GM21360 (cell line): ENCODE data around the gene SEPTIN1.

Source experiments
- ATAC-seq: cut with Tn5 transposase; IDR thresholded peaks from one replicate; pipeline ENCODE4 v1.9.1; 2021; ENCODE audit warnings: mild to moderate bottlenecking, moderate library complexity; ENCODE audit not compliant: unreplicated experiment

SEPTIN1 gene

DNA sequence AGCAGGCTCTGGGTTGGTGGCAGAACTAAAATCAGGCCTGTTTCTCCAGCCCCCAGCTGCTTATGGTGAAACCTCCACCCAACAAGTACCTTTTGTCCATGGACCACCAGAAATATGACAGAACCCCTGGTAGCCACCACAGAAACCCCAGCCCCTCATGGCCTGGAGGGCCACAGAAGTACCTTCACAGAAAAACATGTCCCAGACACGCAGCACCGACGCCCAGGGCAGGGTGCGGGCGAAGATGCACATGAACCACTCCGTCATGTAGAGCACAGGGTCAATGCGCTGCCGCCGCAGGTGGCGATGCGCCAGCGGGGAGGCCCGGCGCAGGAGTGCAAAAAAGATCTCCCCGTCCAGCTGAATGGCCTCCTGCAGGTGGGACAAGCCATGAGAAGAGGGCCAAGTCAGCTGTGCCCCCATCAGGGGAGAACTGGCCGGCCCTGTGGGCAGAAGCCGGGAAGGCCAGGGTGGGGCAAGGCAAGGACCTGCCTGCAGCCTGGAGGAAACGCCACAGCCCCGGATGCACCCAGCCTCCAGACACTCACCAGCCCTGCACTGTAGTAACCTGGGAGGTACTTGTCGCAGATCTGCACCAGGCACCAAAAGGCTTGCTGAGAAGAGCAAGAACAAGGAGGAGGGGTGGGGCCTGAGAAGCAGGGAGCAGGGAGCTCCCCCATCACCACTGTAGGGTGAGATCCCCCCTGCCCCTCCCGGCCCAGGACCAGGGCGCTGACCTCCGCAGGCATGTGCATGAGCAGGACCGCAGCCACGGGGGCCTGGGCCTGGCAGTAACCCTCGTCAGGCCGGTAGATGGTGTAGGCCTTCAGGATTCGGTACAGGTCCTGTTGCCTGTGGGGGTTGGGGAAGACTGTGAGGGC lies 23.1 kb downstream of the SEPTIN1 start:
- no peak for ATAC-seq

DNA sequence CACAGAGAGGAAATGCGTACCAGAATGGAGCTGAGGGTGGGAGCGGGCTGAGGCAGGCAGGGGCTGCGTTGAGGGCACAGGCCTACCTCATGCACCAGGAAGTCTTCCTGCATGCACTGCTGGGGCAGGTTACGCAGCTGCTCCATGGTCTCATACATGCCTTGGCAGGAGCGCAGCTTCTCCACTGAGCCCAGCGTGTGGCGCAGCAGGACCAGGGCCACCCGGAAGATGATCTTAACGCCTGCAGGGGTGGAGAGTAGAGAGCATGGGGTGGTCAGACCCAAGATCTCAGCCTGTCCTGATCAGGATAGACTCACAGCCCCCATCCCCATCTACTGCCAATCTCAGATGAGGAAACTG lies 23.8 kb downstream of the SEPTIN1 start:
- no peak for ATAC-seq

DNA sequence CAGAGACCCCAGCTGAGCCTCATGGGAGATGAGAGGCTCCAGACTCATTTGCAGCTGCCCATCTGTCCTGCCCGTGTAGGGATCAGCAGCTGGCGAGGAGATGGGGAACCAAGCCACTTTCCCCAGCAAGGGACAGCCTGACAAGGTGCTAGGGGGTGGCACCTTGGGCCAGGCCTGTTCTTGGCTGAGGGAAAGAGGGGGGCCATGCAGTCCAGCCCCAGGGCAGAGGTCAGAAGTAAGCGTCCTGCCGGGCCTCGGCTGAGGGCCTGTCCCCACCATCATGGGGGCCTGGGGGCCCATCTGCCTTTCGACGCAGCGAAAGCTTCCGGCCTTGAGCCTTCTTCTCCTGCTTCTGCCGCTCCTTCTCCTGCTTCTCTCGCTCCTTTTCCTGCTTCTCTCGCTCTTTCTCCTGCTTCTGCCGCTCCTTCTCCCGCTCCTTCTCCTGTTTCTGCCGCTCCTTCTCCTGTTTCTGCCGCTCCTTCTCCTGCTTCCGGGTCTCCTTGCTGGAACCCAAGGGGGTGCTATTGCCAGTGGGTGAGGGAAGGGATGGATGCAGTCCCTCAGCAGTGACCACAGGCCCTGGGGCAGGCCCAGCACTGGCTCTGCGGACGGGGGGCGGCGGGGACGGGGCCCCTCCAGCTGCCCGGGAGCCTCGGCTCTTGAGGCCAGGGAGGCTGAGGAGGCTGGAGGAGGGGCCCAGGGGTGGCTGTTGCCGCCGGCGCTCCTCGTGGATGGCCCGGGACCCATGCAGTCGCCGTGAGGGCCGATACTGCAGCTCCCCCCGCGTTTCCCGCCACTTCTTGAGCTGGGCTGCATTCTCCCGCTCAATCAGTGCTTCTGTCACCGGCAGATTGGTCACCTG lies 24.4 kb downstream of the SEPTIN1 start:
- ATAC-seq: no peak

DNA sequence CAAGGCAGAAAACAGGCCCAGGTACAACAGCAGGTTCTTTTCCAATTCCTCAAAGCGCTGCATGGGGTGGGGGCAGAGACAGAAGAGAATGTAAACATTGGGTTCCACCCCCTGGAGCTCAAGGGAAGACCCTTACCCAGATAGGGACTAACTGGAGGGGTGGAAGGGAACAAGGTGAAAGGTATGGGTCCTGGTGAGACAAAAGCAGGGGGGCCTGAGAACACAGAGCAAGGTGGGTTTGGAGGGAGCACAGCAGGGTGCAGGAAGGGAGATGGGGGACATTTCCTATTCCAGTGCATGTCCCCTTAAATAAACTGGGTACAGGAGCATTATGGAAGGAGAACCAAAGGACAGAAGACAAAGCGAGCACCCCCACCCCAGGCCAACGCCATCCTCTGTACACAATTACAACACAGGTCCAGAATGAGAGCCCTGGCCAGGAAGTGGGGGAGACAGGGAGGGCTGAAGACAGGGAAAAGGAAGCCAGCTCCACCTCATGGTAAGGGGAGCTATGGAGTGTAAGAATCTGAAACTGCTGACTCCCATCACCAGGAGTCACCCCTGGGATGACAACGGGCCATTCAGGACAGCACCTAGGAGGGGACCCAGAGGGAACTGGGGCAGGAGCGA lies 25.2 kb downstream of the SEPTIN1 start:
- ATAC-seq: no peak

DNA sequence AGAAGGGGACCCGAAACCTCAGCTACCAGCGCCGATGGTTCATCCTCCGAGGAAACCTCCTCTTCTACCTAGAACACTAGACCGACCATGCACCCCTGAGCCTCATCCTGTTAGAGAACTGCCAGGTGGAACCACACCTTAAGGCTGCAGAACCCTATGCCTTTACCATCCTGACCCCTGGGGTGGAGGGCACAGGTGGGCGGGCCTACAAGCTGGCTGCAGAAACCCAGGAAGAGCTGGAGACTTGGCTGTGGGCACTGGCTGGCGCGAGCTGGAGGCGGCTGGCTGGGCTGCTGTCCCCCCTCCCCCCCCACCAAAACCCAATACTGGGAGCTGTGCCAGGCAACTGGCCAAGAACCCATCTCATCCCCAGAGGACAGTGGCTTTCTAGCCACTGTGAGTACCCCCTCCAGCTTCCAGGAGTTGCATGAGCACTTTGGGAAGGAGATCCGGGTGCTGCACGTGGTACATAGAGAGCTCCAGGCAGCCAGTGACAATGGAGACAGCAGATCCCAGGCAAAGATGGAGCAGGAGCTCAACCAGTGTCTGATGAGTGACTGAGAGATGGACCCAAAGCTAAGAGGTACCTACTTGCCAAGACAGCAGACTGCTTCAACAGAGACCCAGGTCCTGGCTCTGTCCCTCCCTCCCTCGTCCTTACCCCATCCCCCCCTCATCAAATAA lies 25.8 kb downstream of the SEPTIN1 start:
- no peak for ATAC-seq

DNA sequence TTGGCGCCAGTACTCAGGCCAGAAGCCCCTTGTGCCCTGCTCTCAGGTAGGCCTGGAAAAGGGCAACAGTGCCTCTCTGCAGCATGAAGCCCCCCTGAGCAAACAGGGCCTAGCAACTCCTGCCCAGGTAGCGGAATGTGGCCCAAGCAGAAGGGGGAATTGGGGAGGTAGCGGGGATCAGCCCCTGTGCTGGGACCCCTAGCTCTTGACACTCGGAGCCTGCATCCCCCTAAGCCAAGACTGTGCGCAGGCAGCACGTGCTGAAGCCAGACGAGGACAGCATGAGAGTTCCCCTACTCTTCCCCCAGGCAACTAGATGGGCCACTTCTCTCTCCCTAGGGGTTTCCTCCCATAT lies 26.4 kb downstream of the SEPTIN1 start:
- no peak for ATAC-seq

DNA sequence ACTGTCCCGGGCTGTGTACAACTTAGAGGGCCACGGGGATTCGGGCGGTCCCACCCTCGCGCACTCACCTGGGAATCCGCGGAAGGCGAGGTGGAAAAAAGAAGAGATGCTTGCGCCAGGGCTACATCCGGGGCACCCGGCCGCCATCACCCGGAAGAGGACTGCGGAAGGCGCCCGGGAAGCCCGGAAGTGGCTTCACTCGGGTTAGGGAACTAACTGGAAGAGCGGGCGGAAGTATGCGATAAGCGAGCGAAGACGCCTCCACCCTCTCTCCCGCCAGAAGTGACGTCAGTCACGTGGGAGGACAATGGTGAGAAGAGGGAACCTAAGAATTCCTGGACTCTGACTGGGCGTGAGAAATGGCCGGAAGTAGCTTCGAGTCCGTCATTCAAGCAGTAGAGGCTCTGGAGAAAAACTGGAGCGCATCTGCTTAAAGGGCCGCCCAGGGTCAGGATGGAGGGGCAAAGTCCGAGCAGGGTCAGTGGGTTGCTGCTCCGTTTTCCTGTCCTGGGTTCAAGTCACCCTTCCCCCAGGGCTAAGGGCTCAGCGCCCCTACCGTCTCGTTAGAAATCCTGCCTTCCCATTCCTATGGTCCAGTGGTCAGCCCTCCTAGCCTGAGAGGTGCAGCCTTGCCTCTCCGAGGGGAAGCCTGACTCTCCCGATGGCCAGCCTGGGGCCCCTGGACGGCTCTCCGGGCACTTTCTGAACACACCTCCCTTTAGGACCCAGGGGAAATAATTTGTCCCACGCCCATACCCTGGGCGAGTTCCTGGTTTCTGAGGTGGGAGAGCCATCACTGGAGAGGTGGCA lies 27.0 kb downstream of the SEPTIN1 start, which contains the start of gene CD2BP2:
Gene CD2BP2, minus strand, starts transcription at position 165 of the 810 bp plus-strand sequence. CDS start 627 bp downstream, outside the sequence.
- peak; percentile 56 for ATAC-seq

DNA sequence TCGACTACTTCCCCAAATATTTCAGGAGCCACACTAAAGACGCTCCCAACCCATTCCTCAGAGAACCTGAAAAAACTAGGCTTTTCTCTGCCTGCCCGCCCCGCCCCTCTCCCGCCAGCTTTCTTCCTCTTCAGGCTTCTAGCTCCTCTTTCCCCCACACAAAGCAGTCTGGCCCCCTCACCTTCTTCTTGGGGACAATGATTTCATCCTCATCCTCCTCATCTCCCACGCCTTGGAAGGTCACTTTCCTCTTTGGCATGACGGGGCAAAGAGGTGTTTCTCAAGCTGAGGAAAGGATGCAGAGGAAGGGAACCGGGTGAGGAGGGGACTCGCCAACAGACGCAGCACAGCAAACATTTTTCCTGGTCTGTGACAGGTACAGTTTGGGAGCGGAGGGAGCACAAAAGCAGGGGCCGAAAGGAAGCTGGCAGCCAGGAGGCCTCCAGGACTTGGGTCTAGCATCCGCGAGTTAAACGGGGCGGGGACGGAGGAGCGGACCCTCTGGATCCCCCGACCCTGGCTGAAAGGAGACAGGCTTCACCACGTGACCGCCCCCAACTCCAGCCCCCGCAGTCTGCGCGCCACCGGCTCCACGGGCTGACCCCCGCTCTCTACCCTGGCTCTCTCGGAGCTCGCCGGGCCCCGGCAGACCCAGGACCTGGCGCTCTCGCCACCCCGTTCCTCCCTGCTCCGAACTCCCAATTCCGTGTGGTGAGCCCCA lies 27.8 kb downstream of the SEPTIN1 start:
- ATAC-seq: peak; percentile 17

DNA sequence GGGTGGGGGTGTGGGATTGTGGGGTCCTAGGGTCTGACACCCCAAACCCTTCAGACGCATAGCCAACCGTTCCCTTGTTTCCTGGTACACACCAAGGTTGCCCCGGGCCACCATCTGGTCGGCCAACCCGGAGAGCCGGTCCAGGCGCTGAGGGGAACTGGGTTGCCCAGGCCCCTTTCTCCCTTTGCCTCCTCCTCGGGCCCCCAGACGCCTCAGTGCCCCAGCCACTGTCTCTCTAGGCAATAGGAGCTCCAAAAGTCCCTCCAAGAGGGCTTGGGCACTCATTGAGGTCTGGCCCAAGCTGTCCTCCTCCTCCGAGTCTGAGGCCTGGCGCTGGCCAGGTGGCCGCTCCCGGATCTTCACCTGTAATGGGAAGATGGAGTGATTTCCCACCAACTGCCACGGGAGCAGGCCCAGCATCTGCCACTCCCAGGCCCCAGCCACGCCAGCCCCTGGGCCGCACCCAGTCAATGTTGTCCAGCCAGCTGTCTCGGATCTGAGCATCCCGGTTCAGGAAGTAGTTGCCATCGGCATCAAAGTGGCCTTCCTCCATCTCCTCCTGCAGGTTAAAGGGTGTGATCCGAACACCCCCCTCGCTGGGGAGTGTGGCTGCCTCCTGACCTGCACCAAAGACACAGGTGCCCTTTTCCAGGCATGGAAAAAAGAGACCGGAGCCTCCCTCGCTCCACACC lies 28.8 kb downstream of the SEPTIN1 start:
- no peak for ATAC-seq

DNA sequence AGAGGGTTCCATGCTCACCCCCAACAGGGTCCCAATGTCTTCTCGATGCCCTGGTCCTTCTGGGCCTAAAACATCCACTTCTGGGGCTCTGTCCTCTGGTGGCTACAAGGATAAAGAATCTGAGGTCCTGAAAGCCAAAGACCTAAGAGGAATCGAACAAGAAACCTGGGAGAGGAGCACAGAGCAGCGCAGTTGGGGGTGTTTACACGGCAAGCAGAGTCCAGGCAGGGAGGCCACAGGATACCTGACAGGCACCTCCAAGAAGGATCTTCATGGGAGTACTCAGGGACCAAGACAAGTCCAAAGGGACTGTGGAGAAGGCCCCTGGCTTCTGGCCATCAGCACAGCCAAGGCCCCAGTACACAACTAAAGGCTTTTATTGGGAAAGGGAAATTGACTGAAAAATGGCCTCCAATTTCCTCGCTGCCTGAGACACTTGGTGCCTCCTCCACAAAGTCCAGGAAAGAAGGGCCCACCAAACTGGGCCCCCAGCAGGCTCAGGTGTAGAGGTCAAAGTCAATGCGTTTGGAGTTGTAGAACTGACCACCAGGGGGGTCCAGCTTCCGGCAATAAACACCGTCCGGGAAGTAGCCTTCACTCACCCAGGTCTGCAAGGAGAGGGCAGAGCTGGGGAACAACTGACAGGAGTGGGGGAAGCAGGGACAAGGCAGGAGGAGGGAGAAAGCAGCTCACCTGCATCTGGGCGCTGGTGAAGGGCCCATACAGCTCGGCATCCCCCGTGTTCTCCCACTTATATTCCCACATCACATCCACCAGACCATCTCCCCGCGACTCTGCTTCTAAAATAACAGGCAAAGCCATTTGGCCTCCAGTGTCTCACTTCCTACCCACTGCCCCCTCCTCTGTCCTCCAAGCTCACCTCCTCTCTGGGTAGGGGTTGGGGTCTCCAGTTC lies 29.6 kb downstream of the SEPTIN1 start:
- ATAC-seq: no peak

DNA sequence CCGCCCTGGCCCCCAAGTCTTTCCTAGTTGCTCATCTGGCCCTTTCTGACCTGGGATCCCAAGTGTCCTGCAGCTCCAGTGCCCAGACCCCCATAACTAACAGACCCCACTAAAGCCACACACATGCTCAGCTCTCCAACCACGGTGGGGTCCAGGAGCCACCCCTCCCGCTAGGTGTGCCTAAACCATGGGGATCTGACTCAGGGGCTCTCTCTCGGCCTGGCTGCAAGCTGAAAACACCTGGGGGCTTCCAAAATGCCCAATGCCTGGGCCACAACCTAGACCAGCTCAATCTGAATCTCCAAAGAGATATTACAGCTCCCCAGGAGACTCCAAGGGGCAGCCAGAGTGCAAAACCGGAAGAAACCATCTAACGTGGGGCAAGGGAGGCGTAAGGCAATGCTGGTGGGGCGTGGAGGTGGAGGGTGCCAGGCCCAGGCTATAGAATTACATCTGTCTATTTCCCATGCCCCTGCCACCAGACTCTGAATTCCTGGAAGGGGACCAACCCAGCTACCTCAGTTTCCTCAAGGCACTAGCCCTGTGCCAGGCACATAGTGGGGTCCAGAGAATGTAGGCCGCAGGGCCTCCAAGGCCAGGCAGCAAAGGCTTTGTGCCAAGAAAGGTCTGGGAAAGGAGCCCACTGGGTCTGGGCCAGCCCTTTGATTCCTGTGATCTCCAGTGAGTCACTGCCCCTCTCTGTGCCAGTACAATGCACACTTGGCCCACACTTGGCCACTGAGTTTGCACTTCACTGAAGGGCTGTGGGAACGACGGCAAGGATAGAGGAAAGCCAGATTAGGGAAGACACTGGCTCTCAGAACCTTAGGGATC lies 30.6 kb downstream of the SEPTIN1 start:
- ATAC-seq: no peak

DNA sequence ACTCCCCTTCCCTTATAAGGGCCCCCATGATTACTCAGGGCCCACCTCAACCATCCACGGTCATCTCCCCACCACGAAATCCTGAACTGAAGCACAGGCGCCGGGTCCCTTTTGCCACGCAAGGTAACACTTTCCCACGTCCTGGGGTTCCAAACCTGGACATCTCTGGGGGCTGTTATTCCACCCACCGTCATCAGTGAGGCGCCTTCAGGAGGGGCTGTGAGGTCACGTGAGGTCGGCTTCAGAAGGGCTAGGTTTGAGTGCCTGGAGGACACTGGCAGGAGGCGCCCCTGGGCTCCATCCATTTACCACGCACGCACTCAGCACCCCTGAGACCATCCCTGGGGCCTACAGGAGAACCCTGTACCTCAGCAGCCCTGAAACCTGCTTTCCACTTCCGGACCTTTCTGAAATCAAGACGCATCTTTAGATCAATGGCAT lies 31.3 kb downstream of the SEPTIN1 start:
- ATAC-seq: no peak

DNA sequence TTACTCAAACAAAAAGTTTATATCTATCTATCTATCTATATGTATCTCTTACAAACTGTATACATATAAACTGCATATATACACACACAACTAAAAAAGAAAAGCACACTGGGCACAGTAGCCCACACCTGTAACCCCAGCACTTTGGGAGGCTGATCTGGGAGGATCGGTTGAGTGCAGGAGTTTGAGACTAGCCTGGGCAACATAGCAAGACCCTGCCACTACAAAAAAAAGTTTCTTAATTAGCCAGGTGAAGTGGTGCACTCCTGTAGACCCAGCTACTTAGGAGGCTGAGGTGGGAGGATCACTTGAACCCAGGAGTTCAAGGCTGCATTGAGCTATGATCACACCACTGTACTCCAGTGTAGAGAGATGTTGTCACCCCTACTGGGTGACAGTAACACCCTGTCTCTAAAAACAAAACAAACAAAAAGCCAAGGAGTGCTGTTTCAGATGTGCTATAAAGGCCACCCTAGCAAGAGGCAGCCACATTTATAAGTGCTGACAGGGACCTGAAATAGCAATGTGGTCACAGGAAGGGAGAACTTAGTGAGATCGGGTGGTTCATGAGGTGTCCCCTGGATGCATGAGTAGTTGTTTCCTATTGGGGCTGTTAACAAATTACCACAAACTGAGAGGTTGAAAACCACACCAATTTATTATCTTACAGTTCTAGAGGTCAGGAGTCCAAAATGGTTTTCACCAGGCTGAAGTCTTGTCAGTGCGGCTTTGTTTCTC lies 32.1 kb downstream of the SEPTIN1 start:
- ATAC-seq: no peak

DNA sequence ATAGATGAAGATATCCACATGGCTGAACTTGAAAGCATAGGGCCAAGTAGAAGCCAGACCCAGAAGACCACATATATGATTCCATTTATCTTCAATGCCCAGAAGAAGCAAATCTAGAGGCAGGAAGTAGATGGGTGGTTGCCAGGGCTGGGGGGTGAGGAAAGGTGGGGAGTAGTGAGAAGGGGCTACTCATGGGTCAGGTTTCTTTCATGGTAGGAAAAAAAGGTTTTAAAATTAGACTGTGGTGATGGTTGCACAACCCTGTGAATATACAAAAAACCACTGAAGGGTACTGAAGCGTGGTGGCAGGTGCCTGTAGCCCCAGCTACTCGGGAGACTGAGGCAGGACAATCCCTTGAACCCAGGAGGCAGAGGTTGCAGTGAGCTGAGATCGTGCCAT lies 32.7 kb downstream of the SEPTIN1 start:
- no peak for ATAC-seq

DNA sequence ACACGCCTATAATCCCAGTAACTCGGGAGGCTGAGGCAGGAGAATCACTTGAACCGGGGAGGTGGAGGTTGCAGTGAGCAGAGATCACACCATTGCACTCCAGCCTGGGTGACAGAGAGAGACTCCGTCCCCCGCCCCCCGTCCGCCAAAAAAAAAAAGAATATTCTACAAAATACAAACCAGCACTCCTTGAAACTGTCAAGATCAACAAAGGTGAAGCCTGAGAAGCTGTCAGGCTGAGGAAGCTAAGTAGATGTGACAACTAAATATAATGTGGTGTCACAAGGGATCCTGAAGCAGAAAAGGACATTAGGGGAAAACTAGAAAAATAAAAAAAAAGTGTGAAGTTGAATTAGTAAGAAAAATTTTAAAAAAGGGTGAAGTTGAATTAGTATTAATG lies 33.4 kb downstream of the SEPTIN1 start:
- no peak for ATAC-seq

DNA sequence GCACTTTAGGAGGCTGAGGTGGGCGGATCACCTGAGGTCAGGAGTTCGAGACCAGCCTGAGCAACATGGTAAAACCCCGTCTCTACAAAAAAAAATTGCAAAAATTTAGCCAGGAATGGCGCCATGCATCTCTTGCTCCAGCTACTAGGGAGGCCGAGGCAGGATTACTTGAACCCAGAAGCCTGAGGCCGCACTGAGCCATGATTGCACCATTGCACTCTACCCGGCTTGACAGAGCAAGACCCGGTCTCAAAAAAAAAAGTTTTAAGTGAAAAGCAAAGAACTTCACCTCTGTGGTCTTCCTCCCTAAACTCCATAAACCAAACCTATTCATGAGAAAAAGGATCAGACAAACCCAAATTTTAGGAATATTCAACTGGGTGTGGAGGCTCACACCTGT lies 34.2 kb downstream of the SEPTIN1 start:
- no peak for ATAC-seq
